Measurements from ENCODE around the gene CHMP4B.
A peak's percentile ranks its signal among the peaks of the same experiment; 100 is the strongest.

CHMP4B gene

DNA sequence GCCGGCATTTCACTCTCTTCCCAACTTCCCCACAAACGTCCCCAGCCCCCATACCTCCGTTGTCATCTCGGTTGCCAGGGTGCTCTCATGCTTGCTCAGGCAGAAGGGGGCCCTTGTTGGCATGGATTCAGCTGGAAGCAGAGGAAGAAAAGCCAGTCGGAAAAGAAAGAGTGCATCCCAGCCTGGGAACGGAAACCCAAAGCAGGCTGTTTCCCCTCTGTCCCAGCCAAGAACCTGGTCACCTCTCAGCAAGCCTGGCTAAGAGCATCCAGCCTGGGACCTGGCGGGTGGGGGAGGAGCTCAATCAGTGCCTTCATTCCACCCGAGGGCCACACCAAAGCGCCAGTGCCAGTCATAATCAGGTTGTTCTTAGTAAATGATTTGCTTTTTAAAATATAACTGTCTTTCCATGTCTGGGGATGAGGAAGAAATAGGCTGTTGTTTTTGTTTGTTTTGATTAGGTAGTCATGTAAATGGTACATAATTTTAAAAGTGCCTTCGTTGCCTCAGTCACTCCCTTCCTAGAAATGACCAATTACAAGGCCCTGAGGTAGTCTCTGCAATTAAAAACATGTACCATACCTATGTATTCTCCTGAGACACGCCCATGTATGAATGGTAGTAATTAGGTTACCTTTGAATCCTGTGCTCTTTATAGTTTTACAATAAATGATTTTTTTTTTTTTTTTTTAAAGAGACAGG, 21.1 kb downstream of the CHMP4B start:
- TF ChIP-seq GATA3 (IDR thresholded peaks at IDR 0.05; ENCODE audit: low read depth, low read length) = no peak
- no peak for TF ChIP-seq GATA2 (IDR thresholded peaks at IDR 0.05; ENCODE audit: low read depth, low read length)

- no peak for TF ChIP-seq GATA3 (IDR thresholded peaks at IDR 0.05; ENCODE audit: low read depth, low read length)
- TF ChIP-seq GATA2 (IDR thresholded peaks at IDR 0.05; ENCODE audit: low read depth, low read length) = no peak
Measured at GRCh38 chr20:33833333-33833732, 22.2 kb downstream of the CHMP4B start.

DNA sequence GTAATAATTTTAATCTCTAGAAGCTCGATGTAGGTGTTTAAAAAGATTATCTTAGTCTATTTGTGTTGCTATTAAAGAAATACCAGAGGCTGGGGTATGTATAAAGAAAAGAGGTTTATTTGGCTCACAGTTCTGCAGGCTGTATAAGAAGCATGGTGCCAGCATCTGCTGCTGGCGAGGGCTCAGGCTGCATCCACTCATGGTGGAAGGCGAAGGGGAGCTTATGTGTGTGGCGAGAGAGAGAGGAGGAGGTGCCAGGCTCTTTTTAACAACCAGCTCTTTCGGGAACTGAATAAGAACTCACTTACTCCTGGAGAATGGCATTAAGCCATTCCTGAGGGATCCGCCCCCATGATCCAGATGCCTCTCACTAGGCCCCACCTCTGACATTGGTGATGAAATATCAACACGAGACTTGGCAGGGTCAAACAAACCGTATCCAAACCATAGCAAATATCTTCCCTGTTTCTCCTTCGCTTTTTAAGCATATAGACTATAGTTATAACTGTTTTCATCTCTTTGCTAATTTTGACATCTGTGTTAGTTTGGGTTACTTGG, 24.5 kb downstream of the CHMP4B start:
- no peak for TF ChIP-seq GATA2 (IDR thresholded peaks at IDR 0.05; ENCODE audit: low read depth, low read length)

GRCh38 chr20:33836277-33836676, 25.1 kb downstream of the CHMP4B start:
- no peak for TF ChIP-seq GATA2 (IDR thresholded peaks at IDR 0.05; ENCODE audit: low read depth, low read length)
- TF ChIP-seq GATA3 (IDR thresholded peaks at IDR 0.05; ENCODE audit: low read depth, low read length) = no peak

DNA sequence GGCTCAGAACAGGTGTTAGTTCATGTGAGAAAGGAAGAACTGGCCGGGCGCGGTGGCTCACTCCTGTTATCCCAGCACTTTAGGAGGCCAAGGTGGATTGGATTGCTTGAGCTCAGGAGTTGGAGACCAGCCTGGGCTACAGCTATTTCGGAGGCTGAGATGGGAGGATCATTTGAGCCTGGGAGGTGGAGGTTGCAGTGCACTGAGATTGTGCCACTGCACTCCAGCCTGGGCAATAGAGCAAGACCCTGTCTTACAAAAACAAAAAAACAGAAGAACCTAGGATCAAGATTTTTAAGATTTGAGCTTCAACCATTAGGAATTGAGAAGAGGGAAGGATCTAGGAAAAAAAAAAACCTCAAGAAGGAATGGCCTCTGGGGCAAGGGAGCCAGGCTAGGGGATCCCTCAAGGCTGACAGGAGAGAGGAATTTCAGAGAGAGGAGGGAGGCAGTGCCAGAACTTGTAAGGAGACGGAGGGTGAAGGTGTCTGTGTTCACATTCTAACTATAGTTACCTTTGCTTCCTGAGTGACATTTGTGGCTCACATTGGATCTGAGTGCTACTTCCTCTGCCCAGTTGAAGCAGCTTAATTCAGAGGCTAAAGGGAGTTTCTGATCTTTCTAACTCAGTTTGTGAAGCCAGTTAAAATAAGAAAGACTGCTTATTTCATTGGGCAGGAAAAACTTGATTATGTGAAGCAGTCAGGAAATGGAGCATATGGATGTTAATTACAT, 26.1 kb downstream of the CHMP4B start:
- no peak for TF ChIP-seq GATA2 (IDR thresholded peaks at IDR 0.05; ENCODE audit: low read depth, low read length)
- TF ChIP-seq GATA3 (IDR thresholded peaks at IDR 0.05; ENCODE audit: low read depth, low read length) = no peak

DNA sequence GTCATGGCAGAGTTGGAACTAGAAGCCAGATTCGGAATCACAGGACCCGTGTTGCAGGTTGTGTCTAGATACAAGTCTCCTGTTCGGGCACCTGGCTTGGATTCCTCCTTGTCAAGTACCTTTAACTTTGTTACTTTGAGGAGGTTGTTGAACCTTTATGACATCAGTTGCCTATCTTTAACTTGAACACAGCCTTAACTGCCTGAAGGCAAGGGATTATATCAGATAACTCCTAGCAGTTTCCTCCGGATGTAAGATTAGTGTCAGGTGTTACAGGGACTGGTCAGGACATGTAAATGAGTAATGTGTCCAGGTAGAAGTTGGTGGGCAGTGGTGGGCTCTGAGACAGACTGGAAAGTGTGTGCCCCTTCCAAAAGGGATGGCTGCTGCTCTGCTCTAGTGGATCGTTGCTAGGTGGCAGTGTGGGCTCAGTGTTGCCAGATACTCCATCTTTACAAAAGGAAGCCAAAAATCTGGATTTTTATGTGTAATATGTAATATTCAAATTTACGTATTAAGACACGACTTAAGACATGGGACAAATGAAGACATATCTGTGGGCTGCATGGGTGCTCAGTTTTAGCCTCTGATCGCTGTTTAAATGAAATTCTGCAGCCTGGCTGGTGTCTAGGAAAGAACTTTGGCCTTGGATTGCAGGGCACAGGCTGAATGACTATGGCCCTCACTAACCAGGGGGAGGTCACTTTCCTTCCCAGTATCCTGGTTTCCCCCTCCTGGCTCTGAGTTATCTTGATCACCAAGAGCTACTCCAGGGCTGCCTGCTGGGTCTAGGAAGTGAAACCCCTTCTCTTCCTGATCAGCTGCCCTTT, 27.1 kb downstream of the CHMP4B start:
- TF ChIP-seq GATA2 (IDR thresholded peaks at IDR 0.05; ENCODE audit: low read depth, low read length) (no peak), GATA3 (IDR thresholded peaks at IDR 0.05; ENCODE audit: low read depth, low read length) (no peak)

DNA sequence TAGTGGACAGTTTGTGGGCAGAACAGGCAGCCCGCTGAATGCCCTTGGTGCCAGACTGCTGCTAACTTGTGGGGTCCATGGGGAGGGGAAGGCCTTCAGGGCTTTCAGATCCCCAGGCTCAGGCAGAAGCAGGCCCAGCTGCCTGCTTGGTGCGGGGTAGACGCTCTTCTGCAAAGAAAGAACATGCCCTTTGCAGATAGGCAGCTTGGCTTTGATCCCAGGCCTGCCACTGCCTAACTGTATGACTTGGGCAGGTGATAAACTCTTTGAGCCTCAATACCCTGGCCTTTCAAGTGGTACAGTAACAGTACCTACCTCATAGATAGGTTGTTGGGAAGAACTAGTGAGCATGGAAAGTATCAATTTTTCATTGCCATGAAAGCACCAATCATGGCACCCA, 28.4 kb downstream of the CHMP4B start:
- TF ChIP-seq GATA3 (IDR thresholded peaks at IDR 0.05; ENCODE audit: low read depth, low read length) (no peak), GATA2 (IDR thresholded peaks at IDR 0.05; ENCODE audit: low read depth, low read length) (0 out of 2 replicates have a peak, but pooled peaks have one; percentile 9)

DNA sequence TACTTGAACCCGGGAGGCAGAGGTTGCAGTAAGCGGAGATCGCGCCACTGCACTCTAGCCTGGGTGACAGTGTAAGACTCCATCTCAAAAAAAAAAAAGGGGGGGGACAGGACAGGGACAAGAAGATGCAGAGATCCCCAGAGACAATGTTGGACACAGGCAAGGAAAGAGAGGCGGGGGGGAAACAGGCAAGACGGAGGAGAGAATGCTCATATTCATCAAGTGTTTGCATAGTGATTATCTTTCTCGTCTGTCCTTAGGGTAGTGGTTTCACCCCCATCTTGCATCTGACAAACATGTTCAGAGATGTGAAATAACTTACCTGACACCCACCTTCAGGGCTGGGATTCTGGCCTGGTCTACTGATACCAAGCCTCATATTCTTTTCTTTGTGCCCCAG, 29.0 kb downstream of the CHMP4B start:
- TF ChIP-seq GATA2 (IDR thresholded peaks at IDR 0.05; ENCODE audit: low read depth, low read length) (no peak), GATA3 (IDR thresholded peaks at IDR 0.05; ENCODE audit: low read depth, low read length) (no peak)

- TF ChIP-seq GATA2 (IDR thresholded peaks at IDR 0.05; ENCODE audit: low read depth, low read length) (no peak), GATA3 (IDR thresholded peaks at IDR 0.05; ENCODE audit: low read depth, low read length) (no peak)
Measured at GRCh38 chr20:33840759-33841435, 29.7 kb downstream of the CHMP4B start.

GRCh38 chr20:33841436-33841799, 30.3 kb downstream of the CHMP4B start:
- TF ChIP-seq GATA2 (IDR thresholded peaks at IDR 0.05; ENCODE audit: low read depth, low read length) (no peak), GATA3 (IDR thresholded peaks at IDR 0.05; ENCODE audit: low read depth, low read length) (no peak)

DNA sequence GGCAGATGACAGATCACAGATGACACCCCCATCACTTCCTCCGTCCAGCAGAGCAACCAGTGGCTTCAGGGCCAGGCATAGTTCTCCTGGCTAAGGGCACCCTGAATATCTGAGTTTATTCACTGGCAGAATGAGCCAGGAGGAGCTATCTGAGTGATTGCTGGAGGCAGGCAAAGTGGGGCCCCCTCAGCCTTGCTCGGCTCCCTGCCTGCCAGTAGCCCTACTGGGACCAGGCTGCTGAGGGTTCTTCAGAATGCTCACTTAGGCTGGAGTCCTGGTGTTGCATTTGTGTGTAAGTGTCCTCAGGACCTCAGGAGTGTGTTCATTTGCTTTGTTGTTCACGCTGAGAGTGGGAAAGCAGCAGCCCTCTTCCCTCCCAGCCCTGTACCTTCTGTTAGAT, 31.2 kb downstream of the CHMP4B start:
- TF ChIP-seq GATA2 (IDR thresholded peaks at IDR 0.05; ENCODE audit: low read depth, low read length) (no peak), GATA3 (IDR thresholded peaks at IDR 0.05; ENCODE audit: low read depth, low read length) (no peak)

GRCh38 chr20:33843050-33843449, 31.9 kb downstream of the CHMP4B start:
- TF ChIP-seq GATA2 (IDR thresholded peaks at IDR 0.05; ENCODE audit: low read depth, low read length) (no peak), GATA3 (IDR thresholded peaks at IDR 0.05; ENCODE audit: low read depth, low read length) (no peak)

DNA sequence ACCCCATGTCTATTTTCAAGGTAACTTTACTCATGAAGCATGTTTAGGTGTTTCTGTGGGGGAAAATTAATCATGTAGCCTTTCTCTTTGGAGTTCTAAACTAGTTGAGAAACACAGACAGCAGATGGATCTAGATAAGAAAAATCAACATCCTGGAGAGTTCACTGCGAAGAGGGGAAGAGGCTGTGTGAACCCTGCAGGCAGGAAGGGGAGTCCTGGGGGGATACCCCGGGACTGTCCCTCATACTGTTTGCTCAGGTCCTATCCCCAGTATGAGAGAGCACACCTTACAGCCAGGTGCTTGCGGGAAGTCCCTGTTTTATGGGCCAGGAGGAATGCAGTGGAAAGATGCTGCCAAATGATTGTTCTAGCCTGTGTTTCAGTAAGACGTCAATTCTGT, 32.7 kb downstream of the CHMP4B start:
- TF ChIP-seq GATA2 (IDR thresholded peaks at IDR 0.05; ENCODE audit: low read depth, low read length) (peak; percentile 78), GATA3 (IDR thresholded peaks at IDR 0.05; ENCODE audit: low read depth, low read length) (peak; percentile 46; the same call in 1 of the 2 replicates)
